ENCODE results near the gene FAM117A. TPM values are rescaled to one million over a fixed set of nuclear protein-coding genes. Genes with fewer than 3 reads are reported as not detected.
A peak's percentile ranks its signal among the peaks of the same experiment; 100 is the strongest.

FAM117A gene
- total and polyA plus RNA-seq, 12 donors = 4.6 to 16.3 (median 10.3) TPM

DNA sequence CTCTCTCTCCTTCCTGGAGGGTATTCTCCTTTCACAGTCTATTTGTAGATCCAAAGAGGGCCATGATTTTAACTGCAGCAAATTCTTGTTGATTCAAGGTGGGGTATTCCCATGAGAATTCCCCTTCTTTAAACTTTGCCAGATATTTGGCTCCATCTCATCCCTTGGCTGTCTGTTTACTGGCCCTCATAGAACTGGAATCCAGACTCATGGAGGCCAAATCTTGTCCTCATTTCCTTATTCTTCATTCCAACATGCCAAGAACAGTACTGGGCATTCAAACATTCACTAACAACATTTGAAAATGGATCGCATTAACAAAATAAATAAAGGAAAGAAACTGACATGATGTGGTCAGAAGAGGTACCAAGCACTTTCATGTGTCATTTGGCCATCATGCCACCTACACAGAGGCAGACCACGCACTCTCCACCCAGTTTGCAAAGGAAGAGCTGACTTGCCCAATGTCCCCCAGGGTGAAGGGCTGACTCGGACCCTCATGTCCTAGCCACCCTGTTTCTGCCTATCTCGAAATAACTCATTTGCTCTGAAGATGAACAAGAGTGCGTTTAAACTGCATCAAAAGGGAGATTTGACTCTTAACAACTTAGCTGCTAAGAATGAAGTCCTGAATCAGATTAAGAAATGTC lies 33.0 kb downstream of the FAM117A start:
- H3K27me3 ChIP-seq = no peaks in the 10 kb centered on the region
- H3K36me3 ChIP-seq (replicated peaks in 1 of 2) = no peaks in the 10 kb centered on the region
- peak overlapping the region in 4 of 5 donors; percentile 48 to 78 (median 70) for H3K27ac ChIP-seq
- intact Hi-C loops (cut with DNase I) = no loop called here
- WGBS, 4 donors = 81 to 90% (median 89%) methylated on average over 5 of the region's 5 CpGs
- DNase-seq = no peak
- H3K9me3 ChIP-seq (replicated peaks in 1 of 3) = no peaks in the 10 kb centered on the region
- H3K4me3 ChIP-seq = no peak overlapping the region
- TF ChIP-seq, protein P1, sequence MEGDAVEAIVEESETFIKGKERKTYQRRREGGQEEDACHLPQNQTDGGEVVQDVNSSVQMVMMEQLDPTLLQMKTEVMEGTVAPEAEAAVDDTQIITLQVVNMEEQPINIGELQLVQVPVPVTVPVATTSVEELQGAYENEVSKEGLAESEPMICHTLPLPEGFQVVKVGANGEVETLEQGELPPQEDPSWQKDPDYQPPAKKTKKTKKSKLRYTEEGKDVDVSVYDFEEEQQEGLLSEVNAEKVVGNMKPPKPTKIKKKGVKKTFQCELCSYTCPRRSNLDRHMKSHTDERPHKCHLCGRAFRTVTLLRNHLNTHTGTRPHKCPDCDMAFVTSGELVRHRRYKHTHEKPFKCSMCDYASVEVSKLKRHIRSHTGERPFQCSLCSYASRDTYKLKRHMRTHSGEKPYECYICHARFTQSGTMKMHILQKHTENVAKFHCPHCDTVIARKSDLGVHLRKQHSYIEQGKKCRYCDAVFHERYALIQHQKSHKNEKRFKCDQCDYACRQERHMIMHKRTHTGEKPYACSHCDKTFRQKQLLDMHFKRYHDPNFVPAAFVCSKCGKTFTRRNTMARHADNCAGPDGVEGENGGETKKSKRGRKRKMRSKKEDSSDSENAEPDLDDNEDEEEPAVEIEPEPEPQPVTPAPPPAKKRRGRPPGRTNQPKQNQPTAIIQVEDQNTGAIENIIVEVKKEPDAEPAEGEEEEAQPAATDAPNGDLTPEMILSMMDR (IDR thresholded peaks at IDR 0.05) = no peak
- H3K4me1 ChIP-seq (replicated peaks in 1 of 2) = peaks cover 10 to 28% of the 10 kb centered on the region in 2 donors

GRCh38 chr17:49730078-49730784 lies 33.7 kb downstream of the FAM117A start:
- Histone ChIP-seq H3K27ac (peak overlapping the region in 4 of 5 donors; percentile 48 to 78 (median 70)), H3K4me3 (no peak overlapping the region), H3K4me1 (replicated peaks in 1 of 2) (peaks cover 10 to 28% of the 10 kb centered on the region in 2 donors), H3K27me3 (no peaks in the 10 kb centered on the region), H3K36me3 (replicated peaks in 1 of 2) (no peaks in the 10 kb centered on the region), H3K9me3 (replicated peaks in 1 of 3) (no peaks in the 10 kb centered on the region)
- WGBS, 4 donors = 17 to 58% (median 21%) methylated on average over 2 to 4 of the region's 4 CpGs
- TF ChIP-seq, protein P1 (IDR thresholded peaks at IDR 0.05) = no peak
- no peak for TF ChIP-seq POLR2A (IDR thresholded peaks at IDR 0.05)
- DNase-seq = peak; percentile 80 to 96 (median 91)
- intact Hi-C loops (cut with DNase I) = no loop called here

- H3K4me1 ChIP-seq (replicated peaks in 1 of 2) = peaks cover 10 to 28% of the 10 kb centered on the region in 2 donors
- H3K27me3 ChIP-seq = no peaks in the 10 kb centered on the region
- no peaks in the 10 kb centered on the region for H3K36me3 ChIP-seq (replicated peaks in 1 of 2)
- TF ChIP-seq, protein P1 (IDR thresholded peaks at IDR 0.05) = no peak
- no peak for TF ChIP-seq POLR2A (IDR thresholded peaks at IDR 0.05)
- H3K4me3 ChIP-seq = no peak overlapping the region
- intact Hi-C loops (cut with DNase I) = no loop called here
- H3K9me3 ChIP-seq (replicated peaks in 1 of 3) = no peaks in the 10 kb centered on the region
- no peak overlapping the region for H3K27ac ChIP-seq
- 87 to 100% (median 92%) methylated on average over 3 of the region's 3 CpGs for WGBS, 4 donors
- no peak for DNase-seq
Measured at GRCh38 chr17:49729069-49729468, 34.9 kb downstream of the FAM117A start.

GRCh38 chr17:49728425-49728824 lies 35.5 kb downstream of the FAM117A start:
- H3K4me3 ChIP-seq = no peak overlapping the region
- no peaks in the 10 kb centered on the region for H3K9me3 ChIP-seq (replicated peaks in 1 of 3)
- no peaks in the 10 kb centered on the region for H3K27me3 ChIP-seq
- DNase-seq = no peak
- no peak overlapping the region for H3K27ac ChIP-seq
- no peaks in the 10 kb centered on the region for H3K36me3 ChIP-seq (replicated peaks in 1 of 2)
- intact Hi-C loops (cut with DNase I) = no loop called here
- WGBS, 4 donors = 62 to 83% (median 80%) methylated on average over 5 of the region's 5 CpGs
- H3K4me1 ChIP-seq (replicated peaks in 1 of 2) = peaks cover 10 to 28% of the 10 kb centered on the region in 2 donors
- TF ChIP-seq, protein P1 (IDR thresholded peaks at IDR 0.05) = no peak
- no peak for TF ChIP-seq POLR2A (IDR thresholded peaks at IDR 0.05)

Data from adrenal gland (tissue), 12 donors.